ENCODE measurements around the gene TBC1D4.

Gene TBC1D4

GRCh38 chr13:75384879-75385707 lies 96.9 kb downstream of the TBC1D4 start:
- peak; percentile 63 for DNase-seq (ENCODE audit: low spot score)

DNA sequence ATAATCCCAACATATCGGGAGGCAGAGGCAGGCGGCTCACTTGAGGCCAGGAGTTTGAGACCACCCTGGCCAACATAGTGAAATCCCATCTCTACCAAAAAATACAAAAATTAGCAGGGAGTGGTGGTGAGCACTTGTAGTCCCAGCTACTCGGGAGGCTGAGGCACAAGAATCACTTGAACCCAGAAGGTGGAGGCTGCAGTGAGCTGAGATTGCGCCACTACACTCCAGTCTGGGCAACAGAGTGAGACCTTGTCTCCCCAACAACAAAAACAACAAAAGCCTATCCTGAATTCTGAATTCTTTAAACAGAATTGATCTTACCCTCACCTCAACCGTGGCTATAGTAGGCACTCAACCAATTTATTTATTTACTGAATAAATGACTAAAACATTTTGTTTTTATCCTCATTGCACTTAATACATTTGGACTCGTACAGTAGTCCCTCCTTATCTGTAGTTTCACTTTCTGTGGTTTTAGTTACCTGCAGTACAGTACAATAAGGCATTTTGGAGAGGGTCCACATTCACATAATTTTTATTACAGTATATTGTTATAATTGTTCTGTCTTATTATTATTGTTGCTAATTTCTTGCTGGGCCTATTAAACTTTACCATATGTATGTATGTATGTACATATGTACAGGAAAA lies 98.8 kb downstream of the TBC1D4 start:
- DNase-seq (ENCODE audit: low spot score), result no peak

DNA sequence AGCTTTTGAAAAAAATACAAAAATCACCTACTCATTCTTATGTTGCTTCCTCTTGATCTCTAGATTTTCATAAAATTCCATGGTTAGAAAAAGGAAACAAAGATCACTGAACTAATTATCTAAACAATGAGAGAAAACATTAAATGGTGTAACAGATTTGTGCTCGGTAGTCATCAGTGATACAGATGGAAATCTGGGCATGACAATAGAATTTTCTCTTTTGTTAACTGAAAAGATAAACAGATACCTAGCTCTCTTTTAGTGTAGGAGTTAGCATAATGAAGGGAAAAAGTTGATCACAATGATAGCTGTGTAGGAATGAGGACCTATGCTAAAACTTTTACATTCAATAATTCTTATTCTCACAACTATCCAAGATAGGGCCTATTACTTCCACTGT lies 103.7 kb downstream of the TBC1D4 start:
- no peak for DNase-seq (ENCODE audit: low spot score)

DNA sequence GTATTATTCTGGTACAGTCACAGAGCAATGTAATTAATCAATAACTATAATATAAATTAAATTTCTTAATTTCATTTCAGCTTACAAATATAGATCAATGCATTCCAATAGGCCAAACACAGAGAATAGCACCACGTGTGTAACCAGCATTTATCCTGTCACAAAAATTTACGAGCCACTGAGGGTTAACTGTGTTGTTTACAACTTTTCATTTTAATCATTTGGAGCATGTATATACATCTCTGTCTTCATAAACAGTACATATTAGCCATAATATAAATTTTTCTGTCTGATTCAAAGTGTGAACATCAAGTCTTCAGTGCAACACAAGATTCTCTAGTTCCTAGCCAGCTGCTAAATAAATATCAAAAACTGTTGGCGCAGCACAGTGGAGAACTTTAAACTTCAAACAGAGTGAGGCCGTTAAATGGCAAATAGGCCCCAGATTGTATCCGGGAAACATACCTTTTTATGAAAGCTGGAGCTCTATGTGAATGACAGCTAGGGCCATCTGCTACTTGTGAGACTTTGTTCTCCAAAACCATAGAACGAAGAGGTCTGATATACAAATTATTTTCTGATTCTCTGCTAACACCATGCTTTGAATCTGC lies 105.1 kb downstream of the TBC1D4 start:
- DNase-seq (ENCODE audit: low spot score), result no peak

GRCh38 chr13:75375329-75375728 lies 106.6 kb downstream of the TBC1D4 start:
- no peak for DNase-seq (ENCODE audit: low spot score)

GRCh38 chr13:75373988-75374387 lies 108.0 kb downstream of the TBC1D4 start:
- no peak for DNase-seq (ENCODE audit: low spot score)

GRCh38 chr13:75372923-75373841 lies 108.8 kb downstream of the TBC1D4 start:
- no peak for DNase-seq (ENCODE audit: low spot score)

- DNase-seq (ENCODE audit: low spot score), result peak; percentile 47
Observed at GRCh38 chr13:75372517-75372916, 109.5 kb downstream of the TBC1D4 start.

DNA sequence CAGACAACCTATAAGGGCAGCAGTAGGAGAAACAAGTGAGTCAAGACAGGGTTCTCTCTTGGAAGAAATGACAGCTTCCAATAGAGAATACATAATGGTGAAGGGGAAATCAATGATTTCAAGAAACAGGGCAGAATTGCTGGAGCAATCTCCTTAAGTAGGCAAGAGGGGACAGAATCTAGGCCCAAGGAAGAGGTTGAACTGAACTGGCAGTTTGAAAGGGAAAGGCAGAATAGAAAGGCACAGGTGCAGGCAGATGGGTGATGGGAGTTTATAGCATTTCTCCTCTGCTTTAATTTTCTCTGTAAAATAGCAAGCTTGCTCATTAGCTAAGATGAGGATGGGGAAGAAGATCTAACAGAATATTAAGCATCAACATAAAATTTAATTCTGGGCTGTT lies 110.8 kb downstream of the TBC1D4 start:
- no peak for DNase-seq (ENCODE audit: low spot score)

GRCh38 chr13:75370774-75371173 lies 111.2 kb downstream of the TBC1D4 start:
- DNase-seq (ENCODE audit: low spot score), result no peak

- DNase-seq (ENCODE audit: low spot score), result no peak
Observed at GRCh38 chr13:75369981-75370380, 112.0 kb downstream of the TBC1D4 start.

GRCh38 chr13:75368167-75368566 lies 113.8 kb downstream of the TBC1D4 start:
- DNase-seq (ENCODE audit: low spot score), result peak; percentile 14

DNA sequence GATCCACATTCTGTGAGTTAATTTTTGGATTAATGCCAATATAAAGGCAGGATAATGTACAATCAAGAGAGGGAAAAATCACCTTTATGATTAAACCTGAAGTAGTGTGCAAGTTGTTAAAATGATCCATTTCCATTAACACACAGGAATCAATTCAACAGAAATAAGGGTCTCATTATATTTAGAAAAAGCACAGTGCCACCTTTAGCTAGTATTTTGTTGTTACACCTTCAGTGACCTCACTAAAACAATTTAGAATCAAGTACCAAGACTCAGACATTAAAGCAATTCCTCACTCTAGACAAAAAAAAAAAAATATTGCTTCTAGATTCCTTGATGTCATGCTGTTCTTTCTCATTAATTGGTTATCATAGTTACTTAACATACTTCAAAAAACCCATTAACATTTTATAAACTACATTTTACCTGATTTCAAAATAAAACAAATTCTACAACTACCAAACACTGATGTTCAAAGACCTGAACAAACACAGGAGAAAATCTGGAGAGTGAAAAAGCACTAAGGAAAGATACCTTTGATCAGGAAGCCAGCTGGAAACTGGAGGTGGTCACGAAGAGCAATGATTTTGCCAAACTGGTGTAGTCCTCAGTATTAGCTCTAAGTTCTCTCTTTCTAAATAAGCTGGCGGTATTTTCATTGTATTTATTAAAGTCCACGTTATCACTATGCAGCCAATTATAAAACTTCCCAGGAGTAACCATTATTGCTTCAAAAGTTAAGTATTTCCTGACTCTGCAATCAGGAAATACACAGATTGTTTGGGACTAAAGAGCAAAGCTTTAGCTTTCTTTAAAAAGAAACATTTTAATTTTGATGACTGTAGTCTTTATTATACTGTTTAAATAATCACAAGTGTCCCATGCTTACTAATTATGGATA lies 115.3 kb downstream of the TBC1D4 start:
- DNase-seq (ENCODE audit: low spot score), result no peak

GRCh38 chr13:75365724-75366173 lies 116.2 kb downstream of the TBC1D4 start:
- DNase-seq (ENCODE audit: low spot score), result no peak

DNA sequence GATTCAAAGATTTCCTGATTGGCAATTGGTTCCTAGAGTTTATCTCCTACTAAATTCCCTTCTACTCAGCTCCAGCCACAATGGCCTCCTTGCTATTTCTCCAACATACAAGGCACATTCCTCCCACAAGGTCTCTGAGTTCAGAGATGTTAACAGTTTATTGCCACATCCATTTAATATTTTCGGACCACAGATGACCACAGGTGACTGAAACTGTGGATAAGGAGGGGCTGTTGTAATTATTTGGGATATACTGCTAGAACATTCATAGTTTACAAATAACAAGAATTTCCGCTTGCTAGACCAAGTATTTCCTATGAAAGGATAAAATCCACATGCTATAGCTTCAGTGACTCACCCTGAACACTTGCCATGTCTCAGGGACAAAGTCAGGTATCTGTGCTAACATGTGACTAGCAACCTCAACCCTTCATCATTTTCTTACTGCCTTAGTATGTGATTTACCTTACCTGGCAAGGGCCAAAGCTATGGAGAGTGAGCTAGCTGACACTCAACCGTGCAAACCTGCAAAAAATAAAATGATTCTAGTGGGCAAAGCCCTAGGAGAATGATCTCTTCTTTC lies 117.7 kb downstream of the TBC1D4 start:
- no peak for DNase-seq (ENCODE audit: low spot score)

- DNase-seq (ENCODE audit: low spot score), result no peak
Observed at GRCh38 chr13:75363371-75363770, 118.6 kb downstream of the TBC1D4 start.

DNA sequence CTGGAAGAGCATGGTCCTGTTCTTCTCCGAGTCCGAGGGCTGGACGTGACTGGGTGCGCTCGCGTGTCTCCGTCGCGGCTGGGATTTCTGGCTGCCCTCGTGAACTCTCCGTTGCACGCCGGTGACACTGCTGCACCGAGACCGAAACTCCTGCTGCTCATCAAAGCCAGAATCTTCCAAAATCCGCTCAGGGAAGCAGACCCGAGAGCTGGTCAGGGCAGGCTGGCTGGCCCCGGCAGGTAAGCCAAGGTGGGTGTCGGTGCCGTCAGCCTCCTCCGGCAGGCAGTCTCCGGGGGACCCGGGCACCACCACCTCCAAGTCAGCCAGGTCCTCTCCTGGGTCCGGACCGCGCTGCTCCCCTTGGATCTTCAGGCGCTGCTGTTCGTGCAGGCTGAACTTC lies 119.9 kb downstream of the TBC1D4 start:
- no peak for DNase-seq (ENCODE audit: low spot score)

DNA sequence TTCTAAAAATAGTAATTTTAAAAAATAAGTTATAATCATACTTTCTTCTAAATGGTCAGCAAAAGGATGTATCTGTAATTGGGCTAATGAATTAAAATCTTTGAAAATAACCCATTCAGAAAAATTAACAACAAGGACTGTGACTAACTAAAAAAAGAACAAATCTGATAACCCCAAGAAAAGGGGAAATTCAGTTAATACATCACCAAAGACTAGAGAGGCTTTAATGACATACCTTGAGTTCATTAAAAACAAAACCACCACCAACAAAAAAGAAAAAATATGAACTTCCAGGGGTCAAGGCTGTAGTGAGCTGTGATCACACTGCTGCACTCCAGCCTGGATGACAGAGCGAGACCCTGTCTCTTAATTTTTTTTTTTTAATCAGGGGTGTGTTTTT lies 121.8 kb downstream of the TBC1D4 start:
- DNase-seq (ENCODE audit: low spot score), result no peak

DNA sequence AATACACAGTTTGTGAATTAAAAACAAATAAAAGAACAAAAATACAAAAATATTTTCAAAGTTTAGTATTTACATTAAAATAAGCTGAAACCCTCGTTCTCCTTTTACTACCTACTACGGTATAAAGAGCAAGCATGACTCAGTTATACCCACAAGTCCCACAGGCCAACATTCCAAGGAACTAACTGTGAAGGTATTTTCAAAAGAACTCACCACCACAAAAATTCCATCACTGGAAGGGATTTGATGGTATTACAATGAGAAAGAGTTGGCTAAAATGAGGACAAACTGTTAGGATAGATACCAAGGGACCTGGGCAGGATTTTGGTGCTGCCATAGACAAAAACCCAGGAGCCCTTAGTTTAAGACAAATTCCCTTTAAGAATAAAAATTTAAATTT lies 122.7 kb downstream of the TBC1D4 start:
- no peak for DNase-seq (ENCODE audit: low spot score)

DNA sequence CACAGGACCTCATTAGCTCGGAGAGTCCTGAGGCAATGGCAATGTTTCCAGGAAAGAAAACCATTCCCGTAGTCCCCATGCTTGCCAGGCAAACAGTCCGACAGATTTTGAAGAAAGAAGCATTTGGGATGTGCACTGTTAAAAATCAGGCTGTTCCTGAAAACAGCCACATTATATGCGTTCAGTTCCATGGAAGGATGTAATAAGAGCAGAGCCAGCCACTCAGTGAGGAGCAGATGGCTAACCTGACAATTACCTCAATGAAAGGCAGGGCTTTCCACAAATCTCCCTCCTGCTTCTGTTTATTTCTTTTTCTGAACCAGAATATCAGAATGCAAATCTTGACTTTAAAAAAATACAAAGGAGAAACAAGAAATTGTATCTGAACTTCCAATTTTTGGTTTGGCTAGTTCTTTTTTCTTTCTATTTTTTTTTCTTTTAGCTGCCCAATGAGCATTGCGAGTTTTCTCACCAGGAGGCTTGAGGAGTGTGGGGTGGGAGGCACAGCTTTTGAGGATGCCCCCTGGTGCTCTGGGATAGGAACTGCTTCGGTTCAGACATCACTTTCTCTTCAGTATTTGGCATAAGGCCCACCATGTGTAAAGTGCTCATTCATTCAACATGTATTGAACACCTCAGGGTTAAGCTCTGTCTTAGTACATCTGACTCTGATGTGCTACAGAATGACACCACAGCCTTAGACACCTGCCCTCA lies 124.2 kb downstream of the TBC1D4 start:
- DNase-seq (ENCODE audit: low spot score), result no peak
